Breast epithelium (tissue), 3 donors: ENCODE measurements around the gene CBFA2T3.

Experiments
- POLR2AphosphoS5 ChIP-seq, 3 donors: sonication (generic); formaldehyde crosslinking; IDR thresholded peaks; one replicate each; pipeline ENCODE4 v1.6.1; 2017; ENCODE audit warnings: antibody characterized with exemption in 3 of 3
- TF ChIP-seq, protein P1 (sequence below), 3 donors: fragments of 450-650 bp; IDR thresholded peaks; one replicate each; pipeline ENCODE4 v1.5.1; 2016 to 2017; ENCODE audit warnings: antibody characterized with exemption in 3 of 3, mild to moderate bottlenecking in 3 of 3, moderate library complexity in 3 of 3

DNA sequence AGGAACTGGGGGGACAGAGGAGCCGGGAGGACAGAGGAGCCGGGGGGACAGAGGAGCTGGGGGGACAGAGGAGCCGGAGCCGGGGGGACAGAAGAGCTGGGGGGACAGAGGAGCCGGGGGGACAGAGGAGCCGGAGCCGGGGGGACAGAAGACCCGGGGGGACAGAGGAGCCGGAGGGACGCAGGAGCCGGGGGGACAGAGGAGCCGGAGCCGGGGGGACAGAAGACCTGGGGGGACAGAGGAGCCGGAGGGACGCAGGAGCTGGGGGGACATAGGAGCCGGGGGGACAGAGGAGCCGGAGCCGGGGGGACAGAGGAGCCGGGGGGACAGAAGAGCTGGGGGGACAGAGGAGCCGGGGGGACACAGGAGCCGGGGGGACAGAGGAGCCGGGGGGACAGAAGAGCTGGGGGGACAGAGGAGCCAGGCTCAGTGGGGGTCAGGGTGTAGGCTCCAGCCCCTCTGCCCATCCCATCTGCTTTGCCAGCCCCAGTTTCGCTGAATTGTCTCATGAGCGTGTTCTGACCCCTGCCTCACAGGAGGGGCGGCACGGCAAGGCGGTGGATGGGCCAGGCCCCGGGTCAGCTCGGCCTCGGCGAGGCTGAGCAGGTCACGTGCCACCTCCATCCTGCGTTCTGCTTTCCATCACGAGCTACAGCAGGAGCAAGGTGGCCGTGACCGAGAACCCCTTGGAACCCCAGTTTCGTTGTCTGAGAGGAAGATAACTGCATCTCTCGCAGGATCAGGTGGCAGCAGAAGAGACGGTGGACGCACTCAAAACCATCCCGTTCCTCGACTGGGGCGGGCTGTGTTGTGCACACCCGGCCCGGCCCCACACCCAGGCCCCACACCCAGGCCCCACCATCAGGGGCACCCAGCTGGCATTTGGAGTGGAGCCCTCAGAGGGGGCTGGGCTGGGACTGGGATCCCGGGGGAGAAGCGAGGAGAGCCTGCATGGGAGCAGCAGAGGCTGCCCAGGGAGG is 26.1 kb upstream of the CBFA2T3 start:
- TF ChIP-seq, protein P1, sequence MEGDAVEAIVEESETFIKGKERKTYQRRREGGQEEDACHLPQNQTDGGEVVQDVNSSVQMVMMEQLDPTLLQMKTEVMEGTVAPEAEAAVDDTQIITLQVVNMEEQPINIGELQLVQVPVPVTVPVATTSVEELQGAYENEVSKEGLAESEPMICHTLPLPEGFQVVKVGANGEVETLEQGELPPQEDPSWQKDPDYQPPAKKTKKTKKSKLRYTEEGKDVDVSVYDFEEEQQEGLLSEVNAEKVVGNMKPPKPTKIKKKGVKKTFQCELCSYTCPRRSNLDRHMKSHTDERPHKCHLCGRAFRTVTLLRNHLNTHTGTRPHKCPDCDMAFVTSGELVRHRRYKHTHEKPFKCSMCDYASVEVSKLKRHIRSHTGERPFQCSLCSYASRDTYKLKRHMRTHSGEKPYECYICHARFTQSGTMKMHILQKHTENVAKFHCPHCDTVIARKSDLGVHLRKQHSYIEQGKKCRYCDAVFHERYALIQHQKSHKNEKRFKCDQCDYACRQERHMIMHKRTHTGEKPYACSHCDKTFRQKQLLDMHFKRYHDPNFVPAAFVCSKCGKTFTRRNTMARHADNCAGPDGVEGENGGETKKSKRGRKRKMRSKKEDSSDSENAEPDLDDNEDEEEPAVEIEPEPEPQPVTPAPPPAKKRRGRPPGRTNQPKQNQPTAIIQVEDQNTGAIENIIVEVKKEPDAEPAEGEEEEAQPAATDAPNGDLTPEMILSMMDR (IDR thresholded peaks at IDR 0.05): no peak
- TF ChIP-seq POLR2AphosphoS5 (IDR thresholded peaks at IDR 0.05): no peak
